ENCODE data around the gene COL1A1.

DNA sequence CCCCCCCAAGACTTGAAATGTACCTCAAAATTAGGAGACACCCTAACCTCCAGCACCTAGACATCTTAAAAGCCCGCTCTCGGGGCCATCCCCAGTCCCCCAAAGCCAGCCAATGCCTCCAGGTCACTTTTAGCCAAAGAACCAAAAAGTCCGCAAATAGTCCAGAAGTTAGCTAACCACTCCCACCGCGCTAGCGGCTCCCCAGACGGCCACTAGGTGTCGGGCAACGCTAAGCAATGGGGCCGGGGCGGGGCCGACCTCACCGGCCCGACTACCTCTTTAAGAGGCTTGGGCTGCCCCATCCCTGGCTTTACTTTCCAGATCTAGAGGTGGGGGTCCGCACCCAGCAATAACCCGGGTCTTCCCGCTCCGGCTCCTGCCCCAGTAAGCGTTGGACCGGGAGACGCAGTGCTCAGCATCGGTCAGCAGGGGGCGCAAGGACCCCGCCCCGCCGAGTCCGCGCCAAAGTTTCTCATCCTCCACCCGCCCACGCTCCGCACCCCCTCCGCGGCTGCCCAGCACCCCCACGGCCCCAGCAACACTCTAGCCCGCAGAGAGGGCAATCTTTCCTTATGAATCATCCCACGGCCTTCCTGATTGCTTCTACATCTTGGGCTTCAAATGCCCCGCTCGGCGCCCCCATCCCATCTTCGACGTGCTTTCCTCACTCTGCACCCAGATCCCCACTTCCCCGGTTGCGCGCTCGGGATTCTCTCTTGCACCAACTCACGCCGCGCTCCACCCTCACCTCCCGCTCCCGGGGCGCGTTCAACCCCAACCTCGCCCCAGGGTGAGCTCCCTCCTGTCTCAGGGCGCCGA, 765 bp downstream of the COL1A1 start:
- no peak for TF ChIP-seq POLR2A (IDR thresholded peaks at IDR 0.05)
- peak; percentile 98 to 100 (median 99) for TF ChIP-seq CTCF (IDR thresholded peaks at IDR 0.05)

Measured in body of pancreas (tissue), 4 donors.